ENCODE data around the gene GLIS1. TPM values are rescaled to one million over a fixed set of nuclear protein-coding genes. Genes with fewer than 3 reads are reported as not detected.
A peak's percentile ranks its signal among the peaks of the same experiment; 100 is the strongest.

GLIS1 gene
- total and polyA plus RNA-seq, 4 donors, result 0.19 to 1.8 (median 0.65) TPM

- Histone ChIP-seq H3K27ac (ENCODE audit: low read depth in 1 of 2, low read length in 2 of 2) (no peak overlapping the region), H3K4me3 (ENCODE audit: low read length in 2 of 2) (no peak overlapping the region), H3K27me3 (ENCODE audit: control insufficient read depth in 1 of 2, insufficient read depth in 2 of 2, low read length in 1 of 2) (no peaks in the 10 kb centered on the region), H3K9me3 (ENCODE audit: control insufficient read depth, low read length) (no peaks in the 10 kb centered on the region), H3K4me1 (ENCODE audit: control insufficient read depth in 1 of 2, insufficient read depth in 2 of 2, low read length in 2 of 2) (no peaks in the 10 kb centered on the region), H3K36me3 (ENCODE audit: control insufficient read depth in 1 of 2, insufficient read depth in 2 of 2, low read length in 1 of 2) (no peaks in the 10 kb centered on the region)
- 93 to 97% methylated on average over 29 of the region's 29 CpGs for WGBS, 2 donors
- DNase-seq, result no peak
- intact Hi-C loops (cut with DNase I), result no loop called here
- peak; percentile 39 for ATAC-seq (ENCODE audit: low FRiP score)
Observed at GRCh38 chr1:53460666-53461322, 278.2 kb downstream of the GLIS1 start.

DNA sequence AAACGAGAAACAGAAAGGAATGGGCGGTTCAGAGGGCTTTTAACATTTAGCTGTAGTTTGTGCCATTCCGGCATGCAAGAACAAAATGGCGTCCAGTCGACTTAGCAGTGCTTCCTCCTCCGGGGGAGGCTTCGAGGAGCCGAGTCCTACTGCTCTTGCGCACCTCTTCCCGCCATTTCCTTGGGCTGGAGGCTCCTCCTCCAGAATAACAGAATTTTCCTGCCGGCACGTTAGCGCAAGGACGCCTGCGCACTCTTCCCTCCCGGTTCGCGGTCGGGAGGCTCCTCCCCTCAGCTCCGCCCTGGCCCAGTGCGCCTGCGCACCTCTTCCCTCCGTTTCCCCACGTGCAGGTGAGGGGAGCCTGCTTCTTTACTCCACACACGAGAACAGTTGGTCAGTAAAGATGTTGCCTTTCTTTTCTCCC lies 278.7 kb downstream of the GLIS1 start:
- Histone ChIP-seq H3K9me3 (ENCODE audit: control insufficient read depth, low read length) (no peaks in the 10 kb centered on the region), H3K4me3 (ENCODE audit: low read length in 2 of 2) (no peak overlapping the region), H3K36me3 (ENCODE audit: control insufficient read depth in 1 of 2, insufficient read depth in 2 of 2, low read length in 1 of 2) (no peaks in the 10 kb centered on the region), H3K27me3 (ENCODE audit: control insufficient read depth in 1 of 2, insufficient read depth in 2 of 2, low read length in 1 of 2) (no peaks in the 10 kb centered on the region), H3K4me1 (ENCODE audit: control insufficient read depth in 1 of 2, insufficient read depth in 2 of 2, low read length in 2 of 2) (no peaks in the 10 kb centered on the region), H3K27ac (ENCODE audit: low read depth in 1 of 2, low read length in 2 of 2) (no peak overlapping the region)
- WGBS, 2 donors, result 96 to 97% methylated on average over 25 of the region's 25 CpGs
- DNase-seq (no peak), ATAC-seq (ENCODE audit: low FRiP score) (no peak)
- intact Hi-C loops (cut with DNase I), result no loop called here

DNA sequence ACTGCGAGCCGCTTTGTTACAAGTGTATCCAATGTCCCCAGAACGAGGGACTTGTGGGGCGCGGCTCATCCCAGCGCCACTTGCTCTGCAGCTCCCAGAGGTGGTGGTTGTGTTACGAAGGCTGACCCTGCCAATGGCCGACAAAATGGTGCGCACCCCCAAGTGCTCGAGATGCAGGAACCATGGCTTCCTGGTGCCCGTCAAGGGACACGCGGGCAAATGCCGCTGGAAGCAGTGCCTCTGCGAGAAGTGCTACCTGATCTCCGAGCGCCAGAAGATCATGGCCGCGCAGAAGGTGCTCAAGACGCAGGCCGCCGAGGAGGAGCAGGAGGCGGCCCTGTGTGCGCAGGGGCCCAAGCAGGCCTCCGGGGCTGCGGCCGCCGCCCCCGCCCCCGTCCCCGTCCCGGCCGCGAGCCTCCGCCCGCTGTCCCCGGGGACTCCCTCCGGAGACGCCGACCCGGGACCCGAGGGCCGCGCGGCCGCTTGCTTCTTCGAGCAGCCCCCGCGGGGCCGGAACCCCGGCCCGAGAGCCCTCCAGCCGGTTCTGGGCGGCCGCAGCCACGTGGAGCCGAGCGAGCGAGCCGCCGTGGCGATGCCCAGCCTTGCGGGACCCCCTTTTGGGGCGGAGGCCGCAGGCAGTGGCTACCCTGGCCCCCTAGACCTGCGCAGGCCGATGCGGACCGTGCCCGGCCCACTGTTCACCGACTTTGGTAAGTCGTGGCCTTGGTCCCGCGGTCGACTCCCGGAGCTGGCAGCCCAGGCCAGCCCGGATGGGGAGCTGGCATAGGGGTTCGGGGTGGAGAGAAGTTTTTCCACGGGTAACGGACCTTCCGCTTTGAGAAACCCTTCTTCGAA lies 279.4 kb downstream of the GLIS1 start, which contains the start of gene DMRTB1:
Gene DMRTB1 (plus strand): TSS at position 79 of the 855 bp plus-strand sequence. CDS start 55 bp downstream, at position 134.
- ATAC-seq (ENCODE audit: low FRiP score), result no peak

DNA sequence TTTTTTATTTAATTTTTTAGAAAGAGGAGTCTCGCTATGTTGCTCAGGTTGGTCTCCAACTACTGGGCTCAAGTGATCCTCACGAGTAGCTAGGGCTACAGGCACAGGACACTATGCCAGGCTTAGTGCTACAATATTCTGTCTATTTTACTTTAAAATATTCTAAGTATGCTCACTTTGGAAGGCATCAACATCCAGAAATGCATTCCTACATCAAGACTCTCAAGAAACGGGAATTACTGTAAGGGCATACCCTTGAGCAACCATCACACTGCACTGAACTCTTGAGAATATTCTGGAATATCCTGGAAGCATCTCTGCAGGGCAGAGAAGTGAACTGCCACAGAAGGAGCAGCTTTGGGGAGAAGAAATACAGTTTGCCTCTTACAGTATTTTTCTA lies 280.3 kb downstream of the GLIS1 start:
- DNase-seq (no peak), ATAC-seq (ENCODE audit: low FRiP score) (no peak)
- H3K27me3 ChIP-seq (ENCODE audit: control insufficient read depth in 1 of 2, insufficient read depth in 2 of 2, low read length in 1 of 2), result no peaks in the 10 kb centered on the region
- no peaks in the 10 kb centered on the region for H3K36me3 ChIP-seq (ENCODE audit: control insufficient read depth in 1 of 2, insufficient read depth in 2 of 2, low read length in 1 of 2)
- no peak overlapping the region for H3K27ac ChIP-seq (ENCODE audit: low read depth in 1 of 2, low read length in 2 of 2)
- no peaks in the 10 kb centered on the region for H3K4me1 ChIP-seq (ENCODE audit: control insufficient read depth in 1 of 2, insufficient read depth in 2 of 2, low read length in 2 of 2)
- intact Hi-C loops (cut with DNase I), result no loop called here
- H3K4me3 ChIP-seq (ENCODE audit: low read length in 2 of 2), result no peak overlapping the region
- H3K9me3 ChIP-seq (ENCODE audit: control insufficient read depth, low read length), result no peaks in the 10 kb centered on the region
- WGBS, 2 donors, result 44 to 58% methylated on average over 3 of the region's 3 CpGs

More for the DNA sequence above, 279.4 kb downstream of the GLIS1 start, which contains the start of gene DMRTB1:
- Histone ChIP-seq H3K27me3 (ENCODE audit: control insufficient read depth in 1 of 2, insufficient read depth in 2 of 2, low read length in 1 of 2) (no peaks in the 10 kb centered on the region), H3K4me3 (ENCODE audit: low read length in 2 of 2) (no peak within 1 kb of the TSS), H3K4me1 (ENCODE audit: control insufficient read depth in 1 of 2, insufficient read depth in 2 of 2, low read length in 2 of 2) (no peaks in the 10 kb centered on the region), H3K36me3 (ENCODE audit: control insufficient read depth in 1 of 2, insufficient read depth in 2 of 2, low read length in 1 of 2) (no peaks in the 10 kb centered on the region), H3K27ac (ENCODE audit: low read depth in 1 of 2, low read length in 2 of 2) (no peak within 1 kb of the TSS), H3K9me3 (ENCODE audit: control insufficient read depth, low read length) (no peaks in the 10 kb centered on the region)
- intact Hi-C loops (cut with DNase I), result no loop called here
- DNase-seq, result no peak
- WGBS, 2 donors, result 93 to 94% methylated on average over 66 to 82 of the region's 82 CpGs

Other genes starting within 250 kb of the GLIS1 start
- gene NDC1, start 99.1 kb upstream of the GLIS1 start, total RNA-seq, result 1 to 10 TPM; 6.8 to 6.9 TPM
- gene NDC1, start 99.1 kb upstream of the GLIS1 start, polyA plus RNA-seq, result 1 to 10 TPM; 2.6 to 3.3 TPM
- 10 to 100 TPM; 17.7 to 23.4 TPM for gene YIPF1, start 150.6 kb upstream of the GLIS1 start, total RNA-seq
- gene YIPF1, start 150.6 kb upstream of the GLIS1 start, polyA plus RNA-seq, result 10 to 100 TPM; 15.8 to 18.9 TPM
- not detected for gene DIO1, start 155.0 kb upstream of the GLIS1 start, total RNA-seq
- gene DIO1, start 155.0 kb upstream of the GLIS1 start, polyA plus RNA-seq, result not detected
- gene IFT25, start 206.5 kb upstream of the GLIS1 start, total RNA-seq, result 10 to 100 TPM; 24.0 to 39.5 TPM
- 10 to 100 TPM; 14.8 to 30.3 TPM for gene IFT25, start 206.5 kb upstream of the GLIS1 start, polyA plus RNA-seq
- 10 to 100 TPM; 18.7 to 26.2 TPM for gene LRRC42, start 207.2 kb upstream of the GLIS1 start, total RNA-seq
- gene LRRC42, start 207.2 kb upstream of the GLIS1 start, polyA plus RNA-seq, result 10 to 100 TPM; 11.4 to 14.8 TPM